HS-5 (cell line): ENCODE results near the gene ARHGEF35.
"Not testable (repeated sequence)": the region's sequence is repeated elsewhere in the genome, so short reads cannot be mapped to it uniquely, and the experiment has no call there.

ENCODE experiments used
- DNase-seq: peaks from one replicate; pipeline ENCODE4 v3.0.0-alpha.2; 2012; ENCODE audit warnings: low read depth

The ARHGEF35 gene

GRCh38 chr7:144195212-144195872, at the start of gene ARHGEF35:
TSS of gene ARHGEF35 (minus strand) at chr7:144195833. CDS start at chr7:144188383, 7,450 bp downstream.
- not testable (repeated sequence) for DNase-seq

GRCh38 chr7:144245372-144245771, 49.7 kb upstream of the ARHGEF35 start:
- DNase-seq = not testable (repeated sequence)

- not testable (repeated sequence) for DNase-seq
These were observed 43.7 kb upstream of the ARHGEF35 start, which contains the start of gene OR2A42 for GRCh38 chr7:144239365-144239764. TSS of gene OR2A42 (minus strand) at chr7:144239605. CDS start at chr7:144232843, 6,762 bp downstream.

- not testable (repeated sequence) for DNase-seq
These were observed 43.0 kb upstream of the ARHGEF35 start for GRCh38 chr7:144238530-144239082.

GRCh38 chr7:144233039-144233438, 37.4 kb upstream of the ARHGEF35 start:
- not testable (repeated sequence) for DNase-seq

- not testable (repeated sequence) for DNase-seq
These were observed 35.4 kb upstream of the ARHGEF35 start for GRCh38 chr7:144231027-144231426.

- DNase-seq = not testable (repeated sequence)
These were observed 33.2 kb upstream of the ARHGEF35 start for GRCh38 chr7:144228810-144229209.

- DNase-seq = not testable (repeated sequence)
These were observed 31.2 kb upstream of the ARHGEF35 start for GRCh38 chr7:144226866-144227265.

- not testable (repeated sequence) for DNase-seq
These were observed 28.0 kb upstream of the ARHGEF35 start for GRCh38 chr7:144223675-144224074.

- DNase-seq = not testable (repeated sequence)
These were observed 24.9 kb upstream of the ARHGEF35 start for GRCh38 chr7:144220531-144220930.

GRCh38 chr7:144219149-144219548, 23.5 kb upstream of the ARHGEF35 start:
- DNase-seq = not testable (repeated sequence)

- not testable (repeated sequence) for DNase-seq
These were observed 22.9 kb upstream of the ARHGEF35 start for GRCh38 chr7:144218581-144218980.

- DNase-seq = not testable (repeated sequence)
These were observed 21.6 kb upstream of the ARHGEF35 start for GRCh38 chr7:144217200-144217599.

GRCh38 chr7:144205306-144205705, 9.7 kb upstream of the ARHGEF35 start:
- not testable (repeated sequence) for DNase-seq

- not testable (repeated sequence) for DNase-seq
These were observed 7.5 kb upstream of the ARHGEF35 start for GRCh38 chr7:144203086-144203485.

- not testable (repeated sequence) for DNase-seq
These were observed 6.3 kb upstream of the ARHGEF35 start for GRCh38 chr7:144201978-144202377.

GRCh38 chr7:144198934-144199333, 3.3 kb upstream of the ARHGEF35 start:
- not testable (repeated sequence) for DNase-seq

- DNase-seq = not testable (repeated sequence)
These were observed 1.2 kb downstream of the ARHGEF35 start for GRCh38 chr7:144194453-144194852.

GRCh38 chr7:144193782-144194181, 1.9 kb downstream of the ARHGEF35 start:
- DNase-seq = not testable (repeated sequence)

GRCh38 chr7:144188578-144189171, 7.0 kb downstream of the ARHGEF35 start:
- not testable (repeated sequence) for DNase-seq

GRCh38 chr7:144187848-144188247, 7.8 kb downstream of the ARHGEF35 start:
- DNase-seq = not testable (repeated sequence)

- not testable (repeated sequence) for DNase-seq
These were observed 12.5 kb downstream of the ARHGEF35 start, which contains the start of gene CTAGE4 for GRCh38 chr7:144183166-144183565. TSS of gene CTAGE4 (plus strand) at chr7:144183466. CDS start at chr7:144183504, 38 bp downstream.

- DNase-seq = not testable (repeated sequence)
These were observed 16.5 kb downstream of the ARHGEF35 start for GRCh38 chr7:144179165-144179479.
